NCI-H2227 (cell line): ENCODE measurements around the gene BID.
A peak's percentile ranks its signal among the peaks of the same experiment; 100 is the strongest.

Experiments
- DNase-seq: peaks from one replicate; lab custom pipeline; 2025; ENCODE audit not compliant: unreplicated experiment; lab: John Stamatoyannopoulos, UW

BID gene

DNA sequence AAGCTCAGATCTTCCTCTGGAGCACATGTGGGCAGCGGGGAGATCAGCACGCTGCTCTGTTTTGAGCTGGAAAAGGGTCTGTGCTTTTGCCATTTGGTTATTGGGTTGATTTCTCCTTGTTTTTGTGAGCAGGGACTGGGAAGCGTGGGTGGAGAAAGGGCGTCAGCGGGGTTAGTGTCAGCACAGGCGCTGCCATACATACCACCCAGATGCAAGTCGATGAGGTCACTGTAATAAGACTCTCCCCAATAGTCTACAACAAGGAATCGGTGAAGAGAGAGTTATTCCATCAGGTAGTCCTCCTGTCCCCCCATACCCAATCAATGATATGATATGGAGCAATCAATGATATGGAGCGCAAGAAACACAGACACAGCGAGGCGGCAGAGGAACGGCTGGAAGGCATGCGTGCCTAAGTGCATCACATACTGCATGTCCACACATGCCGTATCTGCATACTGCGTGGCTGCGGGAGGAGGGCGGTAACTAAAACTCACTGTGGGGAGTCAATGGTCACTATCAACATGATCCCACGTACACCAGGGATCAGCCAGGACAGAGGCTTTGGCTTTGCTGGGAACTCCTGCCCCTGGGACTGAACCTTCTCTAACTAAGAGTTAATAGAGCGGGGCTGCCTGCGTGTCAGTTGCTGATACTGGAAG, 29.5 kb upstream of the BID start:
- no peak for DNase-seq

DNA sequence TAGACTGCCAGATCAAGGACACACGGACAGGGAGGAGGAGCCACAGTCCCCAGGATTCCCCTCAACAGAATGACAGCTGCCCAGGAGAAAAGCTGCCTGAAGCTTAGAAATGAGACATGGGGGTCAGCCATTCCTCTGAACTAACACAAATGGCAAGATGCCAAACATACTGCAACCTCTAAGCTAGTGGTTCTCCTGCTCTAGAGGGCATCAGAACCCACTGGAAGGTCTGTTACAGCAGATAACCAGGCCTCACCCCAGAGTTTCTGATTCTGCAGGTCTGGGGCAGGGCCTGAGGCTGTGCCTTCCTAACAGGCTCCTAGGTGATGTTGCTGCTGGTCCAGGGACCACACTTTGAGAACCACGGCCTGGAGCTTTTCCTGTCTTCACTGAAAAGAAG, 28.6 kb upstream of the BID start:
- no peak for DNase-seq

DNA sequence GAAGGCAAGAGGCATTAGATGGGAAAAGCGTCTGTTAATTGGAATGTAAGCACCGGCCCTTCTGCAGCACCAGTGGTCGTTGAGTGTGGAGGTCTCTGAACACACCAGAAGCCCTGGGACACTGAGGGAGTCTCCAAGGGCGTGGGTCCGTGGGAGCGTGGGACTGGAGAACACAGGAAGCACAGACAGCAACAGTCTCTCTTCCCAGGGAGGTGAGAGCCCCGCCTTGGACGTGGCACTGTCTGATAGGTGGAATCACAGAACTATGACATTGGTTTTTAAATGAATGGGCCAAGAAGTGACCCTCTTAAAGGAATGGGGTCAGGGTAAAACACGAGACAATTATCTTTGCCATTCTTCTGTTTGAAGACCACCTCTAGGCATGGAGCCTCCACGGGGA, 28.1 kb upstream of the BID start:
- no peak for DNase-seq

DNA sequence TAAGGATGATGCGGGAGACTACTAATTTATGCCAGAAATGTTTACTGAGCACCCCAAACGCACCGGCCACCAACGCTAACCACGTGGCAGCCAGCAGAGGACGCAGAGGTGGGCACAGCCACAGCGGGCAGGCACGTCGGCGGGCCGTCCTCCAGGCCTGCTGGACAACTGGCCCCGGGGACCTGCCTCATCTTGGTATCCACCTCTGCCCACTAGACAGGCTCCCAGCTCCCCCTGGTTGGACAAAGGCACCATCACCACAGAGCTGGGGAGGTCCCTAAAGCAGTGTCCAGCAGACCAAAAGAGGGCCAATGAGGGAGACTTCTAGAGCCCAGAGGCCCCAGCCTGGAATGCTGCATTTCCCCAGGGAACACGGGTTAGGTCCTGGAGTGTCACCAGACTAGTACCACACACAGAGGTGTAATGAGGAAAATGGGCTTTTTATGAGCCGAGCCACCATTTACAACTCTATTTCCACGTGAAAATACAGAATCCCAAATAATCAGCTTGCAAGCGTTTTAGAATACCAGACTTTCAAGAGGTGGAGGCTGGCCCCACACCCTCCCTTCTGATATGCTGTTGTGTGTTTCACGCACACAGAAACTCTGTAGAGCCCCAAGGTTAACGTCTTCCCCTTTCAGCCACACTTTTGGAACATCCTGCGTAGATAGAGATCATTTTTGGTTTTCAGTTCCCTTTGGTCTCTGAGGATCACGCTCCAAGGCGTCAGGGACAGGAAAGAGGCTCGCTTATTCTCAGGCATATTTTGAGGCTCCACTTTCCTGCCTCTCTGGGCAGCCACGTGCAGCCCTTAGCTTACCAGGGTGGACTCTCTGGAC, 23.7 kb upstream of the BID start:
- no peak for DNase-seq

DNA sequence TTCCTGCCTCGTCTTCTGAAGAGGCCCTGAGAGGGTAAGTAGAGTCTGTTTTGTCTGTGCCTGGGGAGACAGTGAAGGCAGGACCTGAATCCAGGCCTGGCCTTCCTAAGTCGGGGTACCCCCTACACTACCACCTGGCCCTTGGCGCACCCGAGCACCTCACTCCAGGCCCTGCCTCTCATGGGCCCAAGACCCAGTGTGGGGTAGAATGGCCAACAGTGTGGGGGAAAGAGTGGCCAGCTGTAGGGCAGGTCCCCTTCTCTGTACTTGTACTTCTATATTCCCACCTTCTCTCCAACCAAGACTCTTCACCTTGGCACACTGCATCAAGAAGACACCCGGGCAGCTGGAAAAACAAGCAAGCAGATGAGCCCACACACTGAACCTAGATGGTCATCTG, 22.4 kb upstream of the BID start:
- no peak for DNase-seq

DNA sequence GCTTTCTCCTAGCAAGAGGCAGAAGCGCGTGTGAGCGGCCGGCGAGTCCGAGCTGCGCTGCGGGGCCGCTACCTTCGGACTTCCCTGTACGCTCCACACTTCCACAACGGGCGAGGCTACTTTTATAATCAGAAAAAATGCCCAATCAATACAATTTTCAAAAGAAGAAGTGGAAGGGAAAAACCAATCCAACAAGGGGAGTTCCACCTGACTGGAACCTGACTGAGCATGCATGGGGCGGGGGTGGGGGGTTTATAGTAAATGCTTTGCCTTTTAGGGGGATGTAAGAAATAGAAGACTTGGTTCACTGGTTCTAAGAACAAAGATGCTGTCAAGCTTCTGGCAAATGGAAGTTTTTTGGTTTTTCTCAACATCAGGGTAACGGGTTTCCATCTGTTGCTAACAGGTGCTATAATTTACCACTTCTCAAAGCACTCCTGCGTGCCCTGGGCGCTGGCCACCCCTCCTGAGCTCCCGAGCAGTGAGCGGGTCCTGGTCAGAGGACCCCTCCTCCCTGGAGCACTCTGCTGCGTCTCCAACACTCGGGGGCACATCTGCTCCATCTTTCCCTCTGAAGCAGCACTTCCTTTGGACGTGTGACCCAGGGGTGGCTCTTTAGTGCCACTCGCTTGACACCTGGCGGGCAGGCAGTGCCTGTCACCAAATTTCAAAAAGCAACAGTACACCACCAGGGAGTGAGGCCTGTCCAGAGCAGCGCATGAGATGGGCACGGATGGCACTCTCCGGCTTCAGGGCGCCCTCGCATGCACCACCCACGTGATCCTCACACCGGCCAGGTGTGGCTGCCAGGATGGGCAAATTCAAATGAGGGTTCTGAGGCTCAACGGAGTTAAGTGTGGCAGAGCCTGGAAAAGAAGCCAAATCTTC, 21.6 kb upstream of the BID start:
- DNase-seq: no peak

DNA sequence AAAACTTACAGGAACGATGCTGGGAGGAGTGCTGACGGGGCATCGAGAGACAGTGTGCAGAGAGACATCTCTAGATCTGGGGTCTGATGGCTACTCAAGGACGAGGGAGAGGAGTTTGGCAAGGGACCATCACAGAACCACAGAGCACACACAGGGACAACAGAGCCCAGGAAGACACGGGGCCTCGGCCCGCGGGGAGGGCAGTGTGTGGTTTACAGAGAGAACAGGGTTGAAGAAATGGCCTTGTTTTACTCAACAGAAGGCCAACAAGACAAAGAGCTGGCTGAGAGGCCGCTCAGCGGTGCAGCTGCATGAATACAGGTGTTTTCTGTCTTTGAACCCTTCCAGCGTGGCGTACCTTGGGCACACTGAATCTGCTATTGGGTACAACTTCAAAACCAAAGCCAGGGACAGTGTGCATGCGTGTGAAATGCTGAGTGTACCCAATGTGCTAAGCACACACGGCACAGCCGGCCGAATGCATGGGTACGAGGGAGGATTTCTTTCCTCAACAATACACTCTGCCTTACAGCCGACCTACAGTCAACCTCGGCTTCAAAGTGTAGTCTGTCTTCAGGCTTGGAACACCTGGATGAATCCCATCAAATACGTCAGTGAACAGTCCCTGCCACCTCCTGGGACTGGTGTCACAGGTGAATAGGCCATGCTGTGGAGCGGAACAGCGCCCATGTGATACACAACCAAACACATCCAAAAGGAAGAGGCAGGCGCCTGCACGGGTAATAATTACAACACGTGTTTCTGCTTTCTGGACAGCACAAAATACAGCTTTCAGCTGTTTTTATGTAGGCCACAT, 20.7 kb upstream of the BID start:
- no peak for DNase-seq

DNA sequence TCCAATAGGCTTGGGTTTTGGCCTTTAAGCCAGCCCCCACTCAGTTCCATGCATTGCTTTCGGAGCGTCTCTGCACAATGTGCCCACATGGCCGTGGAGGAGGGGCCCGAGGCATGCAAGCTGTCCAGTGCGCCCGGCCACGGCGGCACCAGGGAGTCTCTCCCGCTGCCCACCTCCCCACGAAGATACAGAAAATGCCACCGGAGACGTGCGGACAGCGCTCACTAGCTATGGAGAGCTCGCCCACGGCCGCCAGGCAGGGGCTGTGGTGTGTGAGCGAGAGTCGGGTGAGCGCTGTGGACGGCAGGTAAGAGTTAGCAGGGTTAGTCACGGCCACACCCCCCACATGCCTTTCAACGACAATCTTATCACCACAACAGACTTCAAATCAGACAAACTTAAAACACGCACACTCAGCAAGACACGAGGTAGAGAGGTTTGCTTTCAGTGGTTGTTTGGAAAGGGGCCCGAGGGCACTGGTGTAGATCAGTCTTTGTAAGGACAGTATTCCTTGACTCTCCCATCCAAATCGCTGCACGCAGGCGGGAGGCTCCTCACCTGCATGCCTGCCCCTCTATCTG, 18.7 kb upstream of the BID start:
- no peak for DNase-seq

DNA sequence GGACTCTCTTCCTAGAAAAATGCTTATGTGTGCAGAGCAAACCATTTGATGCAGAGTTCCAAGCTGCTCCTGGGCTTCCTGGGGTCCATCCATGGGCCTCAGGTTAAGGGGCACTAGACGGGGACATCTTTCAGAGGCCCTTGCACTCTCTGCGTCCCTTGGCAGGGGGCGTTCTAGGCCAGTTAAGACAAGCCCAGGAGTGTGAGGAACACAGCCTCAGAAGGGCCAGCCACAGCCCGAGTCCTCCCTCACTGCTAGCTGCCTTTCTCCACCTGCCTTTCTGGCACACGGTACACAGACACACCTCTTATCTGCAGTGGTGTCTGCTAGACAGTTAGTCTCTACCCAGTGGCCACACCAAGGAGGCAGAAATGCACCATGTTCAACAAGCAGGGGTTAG, 18.0 kb upstream of the BID start:
- no peak for DNase-seq

DNA sequence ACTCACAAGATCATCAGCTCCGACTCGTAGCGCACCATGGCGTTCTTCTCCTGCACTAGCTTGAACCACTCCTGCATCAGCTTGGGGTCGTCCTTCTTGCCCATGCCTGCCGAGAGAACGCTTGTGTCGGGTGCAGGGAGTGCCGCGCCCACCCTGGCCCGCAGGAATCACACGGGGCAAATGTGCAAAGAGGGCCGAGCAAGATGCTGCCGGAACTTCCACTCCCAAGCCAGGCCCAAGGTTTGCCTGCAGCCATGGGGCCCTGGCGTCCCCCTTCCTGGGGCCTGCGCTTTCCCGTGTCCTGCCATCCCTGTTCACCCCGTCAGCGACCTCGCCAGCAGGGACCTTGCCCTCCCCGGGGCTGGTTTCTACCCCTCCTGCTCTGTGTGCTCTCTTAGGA, 16.9 kb upstream of the BID start:
- DNase-seq: no peak

DNA sequence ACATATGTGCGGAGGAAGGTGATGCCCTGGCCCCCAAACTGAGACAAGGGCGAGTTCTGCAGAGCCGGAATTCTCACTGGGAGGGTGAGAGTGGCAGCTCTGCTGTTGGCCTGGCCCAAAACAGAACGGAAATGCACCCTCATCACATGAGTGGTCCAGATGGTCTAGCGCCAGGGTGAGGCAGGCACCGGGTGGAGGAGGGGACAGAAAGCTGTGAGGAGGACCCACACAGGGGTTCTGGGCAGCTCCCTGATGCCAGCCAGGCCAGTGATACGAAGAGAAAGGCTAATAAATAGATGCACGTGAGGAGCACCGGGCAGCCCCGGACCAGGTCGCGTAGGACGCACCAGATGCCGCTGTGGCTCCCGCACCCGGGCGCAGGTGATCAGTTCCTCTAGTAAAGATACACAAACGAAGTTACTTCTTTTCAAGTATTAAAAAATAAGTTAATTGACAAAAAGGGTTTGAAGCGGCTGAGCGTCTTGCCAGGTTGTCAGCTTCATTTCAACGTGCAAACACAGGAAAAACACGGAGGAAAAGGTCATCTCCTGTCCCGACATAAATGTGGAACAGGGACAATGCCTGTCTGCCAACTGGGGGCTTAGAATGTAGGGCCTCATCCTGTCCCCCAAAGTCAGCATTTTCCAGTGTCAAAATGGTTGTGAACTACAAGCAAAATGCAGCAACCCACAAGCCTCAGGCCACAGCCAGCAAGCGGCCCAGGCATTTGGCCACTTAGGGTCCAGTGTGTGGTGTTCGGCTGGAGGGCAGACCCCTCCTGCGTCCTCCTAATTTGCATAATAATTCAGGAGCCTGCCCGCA, 15.3 kb upstream of the BID start:
- DNase-seq: no peak

DNA sequence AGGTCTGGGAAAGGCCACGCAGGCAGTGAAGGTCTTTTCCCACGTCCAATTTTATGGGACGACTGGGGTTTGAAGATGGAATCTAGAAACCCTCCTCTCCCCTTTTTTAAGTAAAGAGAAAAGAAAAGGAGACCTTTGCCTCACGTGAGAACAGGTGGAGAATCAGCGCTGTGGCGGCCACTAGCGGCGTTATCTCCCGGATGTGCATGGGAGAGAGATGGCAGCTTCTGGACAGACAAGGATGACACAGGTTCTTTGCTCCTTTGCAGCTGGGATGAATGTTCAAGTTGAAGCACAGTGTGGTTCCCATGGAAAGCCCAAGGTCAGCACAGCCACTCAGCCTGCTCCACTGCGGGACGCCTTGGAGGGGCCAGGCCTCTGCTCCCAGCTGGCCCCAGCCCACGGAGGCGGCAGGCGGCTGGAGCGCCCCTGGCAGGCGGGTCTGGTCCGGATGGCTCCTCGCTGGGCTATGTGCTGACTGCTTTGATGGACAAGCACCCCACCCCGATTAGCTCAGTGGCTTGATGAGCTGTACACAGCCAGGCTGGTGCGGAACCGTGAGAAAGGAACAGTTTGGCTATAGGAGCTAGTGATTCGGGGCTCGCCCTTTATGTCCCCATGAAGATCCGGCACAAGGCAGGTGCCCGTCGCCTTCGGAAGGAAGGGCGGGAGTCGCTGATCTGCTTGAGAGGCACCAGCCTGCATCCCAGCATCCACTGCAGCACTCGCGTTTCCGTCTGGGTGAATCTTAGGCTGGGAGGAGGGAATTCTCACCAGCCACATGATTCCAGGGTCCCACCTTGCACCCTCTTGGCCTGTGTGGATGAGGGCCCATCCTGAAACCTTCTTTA, 14.5 kb upstream of the BID start:
- no peak for DNase-seq

DNA sequence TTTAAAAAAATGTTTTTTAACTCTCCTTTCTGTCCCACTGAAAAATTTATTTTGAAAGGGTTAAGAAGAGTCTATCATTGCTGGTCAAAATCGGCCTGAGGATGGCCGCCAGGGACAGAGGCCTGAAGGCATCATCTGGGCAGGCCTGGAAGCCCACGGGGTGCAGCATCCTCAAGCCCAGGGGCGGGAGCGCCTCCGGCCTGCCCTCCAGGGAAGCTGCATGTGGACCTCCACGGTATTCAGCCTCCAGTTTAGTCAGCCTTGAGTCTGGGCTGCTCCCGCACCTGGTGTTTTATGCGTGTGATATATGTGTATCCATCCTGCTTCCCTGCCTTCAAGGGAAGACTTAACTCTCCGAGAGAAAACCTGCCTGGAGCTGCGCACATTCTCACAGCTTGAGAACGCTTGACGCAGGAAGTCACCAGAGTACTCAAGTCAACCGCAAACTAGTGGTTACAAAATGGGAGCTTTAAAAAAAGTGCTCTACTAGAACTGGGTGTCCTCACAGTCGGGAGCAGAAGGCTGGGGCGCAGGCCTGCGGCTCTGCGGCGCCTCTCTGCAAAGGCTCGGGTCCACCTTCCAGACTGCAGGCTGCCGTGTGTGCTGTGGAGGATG, 13.6 kb upstream of the BID start:
- DNase-seq: no peak

DNA sequence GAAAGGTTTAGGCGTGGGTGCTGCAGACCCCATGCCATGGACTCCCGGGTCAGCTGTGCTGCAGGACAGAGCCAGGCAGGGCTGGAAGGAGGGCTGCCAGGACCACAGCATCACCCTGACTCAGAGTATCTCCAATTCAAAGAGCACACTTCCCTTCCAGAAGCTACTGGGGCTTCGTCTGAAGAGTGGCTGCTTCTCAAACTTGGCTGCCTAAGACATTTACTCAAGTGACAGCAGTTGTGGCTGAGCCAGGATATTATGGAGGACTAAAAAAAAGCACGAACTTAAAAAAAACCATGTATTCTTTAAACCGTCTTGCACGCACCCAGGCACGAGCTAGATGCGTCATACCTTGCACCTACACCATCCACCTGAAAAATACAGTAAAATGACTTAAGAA, 13.0 kb upstream of the BID start:
- no peak for DNase-seq

DNA sequence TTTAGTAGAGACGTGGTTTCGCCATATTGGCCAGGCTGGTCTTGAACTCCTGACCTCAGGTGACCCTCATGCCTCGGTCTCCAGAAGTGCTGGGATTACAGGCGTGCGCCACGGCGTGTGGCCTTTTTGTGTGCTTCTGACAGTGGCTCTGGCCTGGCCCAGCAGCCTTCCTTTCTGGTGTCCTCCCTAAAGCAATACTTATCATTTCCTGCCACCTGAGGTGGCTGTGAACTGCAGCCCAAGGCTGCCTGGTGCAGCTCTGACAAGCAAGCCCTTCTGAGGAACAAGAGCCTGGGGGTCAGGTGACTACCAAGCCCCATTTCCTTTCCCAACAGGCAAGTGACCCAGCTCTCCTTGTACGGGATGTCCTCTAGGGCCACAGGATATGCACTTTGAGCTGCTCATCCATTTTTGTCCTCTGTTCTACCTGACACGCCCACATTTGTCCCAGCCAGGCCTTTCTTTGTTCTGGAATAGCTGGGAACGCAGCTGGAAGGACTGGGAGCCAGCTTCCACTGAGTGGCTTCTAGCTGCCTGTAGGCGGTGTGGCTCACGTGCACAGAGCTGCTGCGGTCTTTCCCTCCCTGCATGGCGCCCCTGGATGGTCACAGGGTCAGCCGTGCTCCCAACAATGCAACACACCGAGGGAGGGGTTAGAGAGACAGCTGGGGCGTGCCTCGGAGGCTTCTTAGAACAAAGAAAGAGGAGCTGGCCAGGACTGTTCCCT, 12.3 kb upstream of the BID start:
- peak; percentile 82 for DNase-seq

DNA sequence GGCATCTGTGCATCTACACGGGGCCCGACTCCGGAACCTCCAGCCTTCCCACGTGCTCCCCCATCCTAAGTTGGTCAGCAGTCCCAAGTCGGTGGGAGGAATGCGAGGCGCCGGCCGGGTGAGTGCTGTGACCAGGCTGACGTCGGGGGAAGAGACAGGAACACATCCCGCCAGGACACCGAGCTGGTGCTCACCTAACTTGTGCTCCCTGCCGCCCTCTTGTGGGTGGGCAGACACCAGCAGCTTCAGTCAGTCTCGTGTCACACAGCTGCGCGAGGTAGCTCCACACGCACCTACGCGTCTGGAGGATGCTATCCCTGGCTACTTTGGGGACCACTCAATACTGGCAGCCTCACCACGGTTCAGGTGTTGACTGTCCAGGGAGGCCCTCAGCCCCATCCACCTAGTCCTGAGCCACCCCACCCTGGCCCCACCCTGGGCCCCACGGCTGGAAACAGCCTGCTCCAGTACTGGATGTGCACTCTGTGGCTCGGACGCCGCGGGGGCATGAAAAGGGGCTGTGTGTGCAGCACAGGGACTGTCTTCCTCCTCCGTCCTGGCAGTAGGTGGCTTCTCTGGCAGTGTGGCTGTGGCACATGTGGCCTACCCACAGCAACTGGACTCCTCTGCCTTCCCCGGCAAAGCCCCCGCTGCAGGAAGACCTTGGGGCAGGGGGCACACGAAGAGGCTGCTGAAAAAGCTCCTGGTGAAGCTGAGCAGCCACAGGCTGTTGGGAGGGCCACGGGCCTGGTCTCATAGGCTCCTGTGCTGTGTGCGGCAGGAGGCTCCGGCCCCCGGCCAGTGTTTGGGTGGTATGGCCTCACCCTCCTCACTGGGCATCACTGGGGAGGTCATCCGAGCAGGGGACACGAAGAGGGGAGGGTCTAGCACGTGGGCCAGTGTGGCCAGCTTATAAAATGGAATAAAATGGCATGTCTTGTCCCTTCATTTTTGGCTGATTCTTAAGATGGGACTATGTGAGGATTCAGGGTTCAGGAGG, 11.2 kb upstream of the BID start:
- DNase-seq: no peak

DNA sequence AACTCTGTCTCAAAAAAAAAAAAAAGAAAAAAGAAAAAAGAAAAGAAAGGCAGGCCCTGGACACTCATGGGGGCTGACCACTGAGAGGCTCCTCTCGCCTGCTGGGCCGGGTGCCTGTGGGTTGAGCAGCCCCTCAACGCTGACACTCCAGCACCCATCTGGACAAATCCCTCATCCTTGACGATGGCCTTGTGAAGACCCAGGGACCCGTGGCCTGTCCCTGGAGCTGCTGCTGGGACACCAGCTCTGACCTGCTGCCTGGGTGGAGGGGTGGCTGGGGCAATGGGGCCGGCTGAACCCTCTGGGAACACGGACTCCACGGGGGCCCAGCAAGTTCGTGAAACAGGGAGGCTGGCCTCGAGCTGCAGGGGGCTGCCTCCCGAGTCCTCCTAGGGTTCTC, 10.5 kb upstream of the BID start:
- no peak for DNase-seq
